ENCODE results near the gene HOXA13.

DNA sequence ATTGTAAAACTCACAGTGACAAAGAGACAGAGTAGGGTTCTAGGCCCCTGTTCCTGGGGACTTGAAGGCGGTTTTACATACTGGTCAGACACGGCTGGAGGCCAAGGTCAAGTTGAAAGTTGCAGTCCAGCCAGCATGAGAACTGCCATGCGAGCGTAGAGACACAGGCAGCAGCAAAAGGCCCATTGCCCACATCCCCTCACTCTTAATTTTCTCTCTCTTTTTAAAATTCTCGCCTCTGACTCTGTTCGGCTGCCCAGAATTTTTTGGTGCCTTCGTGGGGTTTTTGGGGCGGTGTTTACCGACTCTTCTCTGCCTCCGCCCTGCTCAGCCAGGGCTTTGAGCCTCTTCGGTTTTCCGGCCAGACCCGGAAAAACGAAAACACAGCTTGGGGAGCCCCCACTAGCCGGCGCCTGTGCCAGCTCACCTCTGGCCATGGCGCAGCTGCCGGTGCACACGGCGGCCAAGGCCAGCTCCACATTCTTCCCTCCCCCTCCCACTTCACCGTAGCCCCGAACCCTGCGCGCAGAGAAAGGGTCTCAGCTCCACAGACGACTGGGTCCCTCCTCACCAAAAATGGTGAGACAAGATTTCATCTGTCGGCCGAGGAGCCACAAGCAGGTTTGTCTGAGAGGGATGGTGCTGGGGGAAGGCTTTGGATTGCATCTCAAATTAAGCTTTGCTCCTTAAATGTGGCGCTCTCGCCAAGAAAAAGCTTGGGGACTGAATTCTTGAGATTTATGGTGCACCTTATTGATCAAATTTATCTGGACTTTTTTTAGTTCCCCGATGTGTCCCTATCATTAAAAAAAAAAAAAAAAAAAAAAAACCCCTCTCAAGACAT is 2.3 kb upstream of the HOXA13 start:
- TF ChIP-seq, protein P1, sequence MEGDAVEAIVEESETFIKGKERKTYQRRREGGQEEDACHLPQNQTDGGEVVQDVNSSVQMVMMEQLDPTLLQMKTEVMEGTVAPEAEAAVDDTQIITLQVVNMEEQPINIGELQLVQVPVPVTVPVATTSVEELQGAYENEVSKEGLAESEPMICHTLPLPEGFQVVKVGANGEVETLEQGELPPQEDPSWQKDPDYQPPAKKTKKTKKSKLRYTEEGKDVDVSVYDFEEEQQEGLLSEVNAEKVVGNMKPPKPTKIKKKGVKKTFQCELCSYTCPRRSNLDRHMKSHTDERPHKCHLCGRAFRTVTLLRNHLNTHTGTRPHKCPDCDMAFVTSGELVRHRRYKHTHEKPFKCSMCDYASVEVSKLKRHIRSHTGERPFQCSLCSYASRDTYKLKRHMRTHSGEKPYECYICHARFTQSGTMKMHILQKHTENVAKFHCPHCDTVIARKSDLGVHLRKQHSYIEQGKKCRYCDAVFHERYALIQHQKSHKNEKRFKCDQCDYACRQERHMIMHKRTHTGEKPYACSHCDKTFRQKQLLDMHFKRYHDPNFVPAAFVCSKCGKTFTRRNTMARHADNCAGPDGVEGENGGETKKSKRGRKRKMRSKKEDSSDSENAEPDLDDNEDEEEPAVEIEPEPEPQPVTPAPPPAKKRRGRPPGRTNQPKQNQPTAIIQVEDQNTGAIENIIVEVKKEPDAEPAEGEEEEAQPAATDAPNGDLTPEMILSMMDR (IDR thresholded peaks at IDR 0.05; ENCODE audit: low read depth, low read length, missing input control): no peak
- no peak for TF ChIP-seq YY1 (IDR thresholded peaks at IDR 0.05)
- no peak for TF ChIP-seq JUND (IDR thresholded peaks at IDR 0.05)
- TF ChIP-seq, protein P2, sequence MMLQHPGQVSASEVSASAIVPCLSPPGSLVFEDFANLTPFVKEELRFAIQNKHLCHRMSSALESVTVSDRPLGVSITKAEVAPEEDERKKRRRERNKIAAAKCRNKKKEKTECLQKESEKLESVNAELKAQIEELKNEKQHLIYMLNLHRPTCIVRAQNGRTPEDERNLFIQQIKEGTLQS (IDR thresholded peaks at IDR 0.05): no peak
- TF ChIP-seq GABPA (IDR thresholded peaks at IDR 0.05 in 1 of 2, conservative IDR thresholded peaks at IDR 0.05 in 1 of 2): no peak
- no peak for TF ChIP-seq RXRA (IDR thresholded peaks at IDR 0.05)
- TF ChIP-seq SP1 (IDR thresholded peaks at IDR 0.05): no peak
- no peak for TF ChIP-seq FOXA1 (IDR thresholded peaks at IDR 0.05)

Measured in liver (tissue), 3 donors.